ENCODE results near the gene TH. TPM values are rescaled to one million over a fixed set of nuclear protein-coding genes. Genes with fewer than 3 reads are reported as not detected.
"Not testable (repeated sequence)": the region's sequence is repeated elsewhere in the genome, so short reads cannot be mapped to it uniquely, and the experiment has no call there.

Gene TH
- total RNA-seq, 1 donor from 2014 or later, result not detected

DNA sequence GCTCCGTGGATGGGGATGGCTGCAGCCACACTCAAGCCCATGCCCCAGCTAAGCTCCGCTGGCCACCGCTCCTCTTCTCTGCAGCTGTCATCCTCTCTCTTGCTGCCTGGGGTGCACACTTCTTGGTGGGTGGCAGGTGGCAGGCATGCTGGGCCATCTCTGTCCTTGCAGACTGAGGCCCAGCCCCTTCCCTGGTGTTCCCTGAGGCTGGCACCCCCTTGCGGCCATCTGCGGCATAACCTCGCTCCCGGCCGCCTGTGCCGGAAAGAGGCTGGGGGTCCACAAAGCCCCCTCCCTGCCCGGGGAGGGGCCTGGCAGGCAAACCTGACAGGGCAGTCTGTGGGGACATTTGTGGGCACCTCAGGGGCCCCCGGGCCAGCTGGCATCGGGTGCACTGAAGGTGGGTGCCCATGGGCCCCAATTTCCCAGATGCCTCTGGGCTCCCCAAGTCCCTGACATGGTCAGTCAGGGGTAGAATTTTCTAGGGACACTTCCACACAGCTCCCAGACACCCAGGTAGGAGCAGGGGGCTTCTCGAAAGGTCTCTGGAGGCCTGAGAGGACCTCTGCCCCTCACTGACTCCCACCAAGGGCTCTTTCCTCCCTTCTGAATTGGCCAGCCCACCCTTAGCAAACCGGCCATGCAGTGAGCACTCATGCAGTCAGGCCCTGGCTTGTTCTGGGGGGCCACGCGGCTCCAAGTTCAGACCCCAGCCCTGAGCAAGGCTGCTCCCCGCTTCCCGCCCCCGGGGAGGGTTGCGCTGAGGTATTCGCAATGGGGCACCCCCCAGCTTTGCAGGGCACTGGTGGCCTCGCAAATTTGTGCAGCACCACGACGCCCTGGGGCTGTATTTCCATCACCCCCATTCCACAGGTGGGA lies 23.5 kb upstream of the TH start:
- no peak overlapping the region for H3K4me3 ChIP-seq
- H3K27me3 ChIP-seq (ENCODE audit: low read depth), result peaks cover 55% of the 10 kb centered on the region
- no peak overlapping the region for H3K27ac ChIP-seq (replicated peaks)
- intact Hi-C loops (cut with micrococcal nuclease), result loop anchor here (10.0 kb wide), 2 partner anchors 100 to 220 kb away; no protein-coding TSS in a partner anchor
- TF ChIP-seq, protein P1, sequence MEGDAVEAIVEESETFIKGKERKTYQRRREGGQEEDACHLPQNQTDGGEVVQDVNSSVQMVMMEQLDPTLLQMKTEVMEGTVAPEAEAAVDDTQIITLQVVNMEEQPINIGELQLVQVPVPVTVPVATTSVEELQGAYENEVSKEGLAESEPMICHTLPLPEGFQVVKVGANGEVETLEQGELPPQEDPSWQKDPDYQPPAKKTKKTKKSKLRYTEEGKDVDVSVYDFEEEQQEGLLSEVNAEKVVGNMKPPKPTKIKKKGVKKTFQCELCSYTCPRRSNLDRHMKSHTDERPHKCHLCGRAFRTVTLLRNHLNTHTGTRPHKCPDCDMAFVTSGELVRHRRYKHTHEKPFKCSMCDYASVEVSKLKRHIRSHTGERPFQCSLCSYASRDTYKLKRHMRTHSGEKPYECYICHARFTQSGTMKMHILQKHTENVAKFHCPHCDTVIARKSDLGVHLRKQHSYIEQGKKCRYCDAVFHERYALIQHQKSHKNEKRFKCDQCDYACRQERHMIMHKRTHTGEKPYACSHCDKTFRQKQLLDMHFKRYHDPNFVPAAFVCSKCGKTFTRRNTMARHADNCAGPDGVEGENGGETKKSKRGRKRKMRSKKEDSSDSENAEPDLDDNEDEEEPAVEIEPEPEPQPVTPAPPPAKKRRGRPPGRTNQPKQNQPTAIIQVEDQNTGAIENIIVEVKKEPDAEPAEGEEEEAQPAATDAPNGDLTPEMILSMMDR (IDR thresholded peaks at IDR 0.05; ENCODE audit: borderline replicate concordance), result peak; percentile 79
- no peaks in the 10 kb centered on the region for H3K9me3 ChIP-seq (replicated peaks)
- no peaks in the 10 kb centered on the region for H3K36me3 ChIP-seq
- DNase-seq, result no peak
- H3K4me1 ChIP-seq, result peaks cover 9% of the 10 kb centered on the region

- H3K4me1 ChIP-seq; H3K4me3 ChIP-seq; H3K27ac ChIP-seq (replicated peaks); DNase-seq; H3K36me3 ChIP-seq; H3K9me3 ChIP-seq (replicated peaks): not testable (repeated sequence)
- intact Hi-C loops (cut with micrococcal nuclease), result loop anchor here (10.0 kb wide), 2 partner anchors 101 to 221 kb away; no protein-coding TSS in a partner anchor
- H3K27me3 ChIP-seq (ENCODE audit: low read depth), result peaks cover 62% of the 10 kb centered on the region
Observed at GRCh38 chr11:2193888-2194595, 22.4 kb upstream of the TH start.

GRCh38 chr11:2193099-2193887 lies 21.7 kb upstream of the TH start:
- H3K9me3 ChIP-seq (replicated peaks), result no peaks in the 10 kb centered on the region
- H3K27ac ChIP-seq (replicated peaks), result no peak overlapping the region

GRCh38 chr11:2192435-2192834 lies 20.8 kb upstream of the TH start:
- peaks cover 9% of the 10 kb centered on the region for H3K4me1 ChIP-seq
- intact Hi-C loops (cut with micrococcal nuclease), result loop anchor here (10.0 kb wide), 2 partner anchors 102 to 222 kb away; no protein-coding TSS in a partner anchor
- TF ChIP-seq, protein P1 (IDR thresholded peaks at IDR 0.05; ENCODE audit: borderline replicate concordance), result no peak
- H3K4me3 ChIP-seq, result no peak overlapping the region
- DNase-seq, result no peak
- H3K36me3 ChIP-seq, result no peaks in the 10 kb centered on the region
- no peaks in the 10 kb centered on the region for H3K9me3 ChIP-seq (replicated peaks)
- H3K27ac ChIP-seq (replicated peaks), result no peak overlapping the region
- peaks cover 75% of the 10 kb centered on the region for H3K27me3 ChIP-seq (ENCODE audit: low read depth)

More at GRCh38 chr11:2193099-2193887, 21.7 kb upstream of the TH start:
- Histone ChIP-seq H3K27me3 (ENCODE audit: low read depth) (peaks cover 70% of the 10 kb centered on the region), H3K4me3 (no peak overlapping the region), H3K4me1 (peaks cover 9% of the 10 kb centered on the region), H3K36me3 (no peaks in the 10 kb centered on the region)
- intact Hi-C loops (cut with micrococcal nuclease), result loop anchor here (10.0 kb wide), 2 partner anchors 102 to 222 kb away; no protein-coding TSS in a partner anchor
- no peak for DNase-seq
- TF ChIP-seq, protein P1 (IDR thresholded peaks at IDR 0.05; ENCODE audit: borderline replicate concordance), result no peak

DNA sequence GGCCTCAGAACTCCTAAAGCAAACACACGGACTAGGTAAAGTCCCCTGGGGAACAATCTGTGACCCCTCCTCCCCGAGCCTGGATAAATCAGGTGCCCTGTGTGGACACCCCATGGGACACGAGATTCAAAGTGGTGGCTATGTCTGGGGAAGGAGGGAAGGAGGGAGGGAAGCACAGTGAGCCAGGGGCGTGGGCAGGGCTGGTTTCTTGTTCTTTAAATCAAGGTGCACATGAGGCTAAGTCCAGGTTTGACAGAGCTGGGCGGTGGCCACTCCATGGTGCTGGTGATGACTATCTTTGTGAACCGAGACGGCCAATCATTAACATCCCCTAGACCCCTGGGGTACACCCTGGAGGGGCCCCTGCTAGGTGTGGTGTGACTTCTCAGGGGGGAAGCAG lies 20.3 kb upstream of the TH start:
- TF ChIP-seq, protein P1 (IDR thresholded peaks at IDR 0.05; ENCODE audit: borderline replicate concordance), result no peak
- H3K36me3 ChIP-seq, result no peaks in the 10 kb centered on the region
- H3K27ac ChIP-seq (replicated peaks), result no peak overlapping the region
- no peaks in the 10 kb centered on the region for H3K9me3 ChIP-seq (replicated peaks)
- no peak overlapping the region for H3K4me3 ChIP-seq
- H3K4me1 ChIP-seq, result peaks cover 9% of the 10 kb centered on the region
- peaks cover 76% of the 10 kb centered on the region for H3K27me3 ChIP-seq (ENCODE audit: low read depth)
- intact Hi-C loops (cut with micrococcal nuclease), result loop anchor here (10.0 kb wide), 2 partner anchors 103 to 223 kb away; no protein-coding TSS in a partner anchor
- DNase-seq, result no peak
